ENCODE results near the gene PAIP2.
A peak's percentile ranks its signal among the peaks of the same experiment; 100 is the strongest.

PAIP2 gene

GRCh38 chr5:139377226-139377625 lies 35.6 kb downstream of the PAIP2 start:
- H2BK5ac ChIP-seq (ENCODE audit: low read depth, low read length, poor library complexity, severe bottlenecking): no peak overlapping the region
- H3K27me3 ChIP-seq (ENCODE audit: control insufficient read depth in 1 of 2, insufficient read depth in 1 of 2, low read length in 2 of 2): no peaks in the 10 kb centered on the region
- H2AK5ac ChIP-seq (ENCODE audit: low read length, severe bottlenecking): no peak overlapping the region
- no peak overlapping the region for H3K14ac ChIP-seq (ENCODE audit: low read length in 2 of 2)
- no peak overlapping the region for H3K27ac ChIP-seq (ENCODE audit: low read length, poor library complexity, severe bottlenecking)
- H3K9me3 ChIP-seq (ENCODE audit: control insufficient read depth, low read length): no peaks in the 10 kb centered on the region
- DNase-seq: no peak
- H3K9ac ChIP-seq (ENCODE audit: low read length): no peak overlapping the region
- no peak overlapping the region for H2BK12ac ChIP-seq (ENCODE audit: low read length in 2 of 2)
- no peak overlapping the region for H4K8ac ChIP-seq (ENCODE audit: low read length)
- no peak overlapping the region for H3K23ac ChIP-seq (ENCODE audit: low read length in 2 of 2)
- H3K4me3 ChIP-seq (ENCODE audit: insufficient read depth in 1 of 2, low read depth in 1 of 2, low read length in 2 of 2): no peak overlapping the region
- WGBS: 98% methylated on average over 3 of the region's 3 CpGs
- no peak overlapping the region for H4K91ac ChIP-seq (ENCODE audit: low read length)
- peaks cover 15% of the 10 kb centered on the region for H3K4me1 ChIP-seq (ENCODE audit: control insufficient read depth, insufficient read depth, low read depth, low read length)
- H2BK15ac ChIP-seq (ENCODE audit: low read depth, poor library complexity, severe bottlenecking): no peak overlapping the region
- H3K18ac ChIP-seq (ENCODE audit: low read depth in 1 of 2, low read length in 2 of 2): no peak overlapping the region
- peaks cover 25 to 34% of the 10 kb centered on the region in 2 experiments for H3K36me3 ChIP-seq (ENCODE audit: control insufficient read depth in 1 of 2, insufficient read depth in 2 of 2, low read depth in 1 of 2, low read length in 2 of 2)
- no peak overlapping the region for H3K4me2 ChIP-seq (ENCODE audit: low read length, poor library complexity, severe bottlenecking)
- H2BK120ac ChIP-seq (ENCODE audit: low read depth, low read length): no peak overlapping the region
- H3K79me1 ChIP-seq (replicated peaks; ENCODE audit: low read length, poor library complexity, severe bottlenecking): no peaks in the 10 kb centered on the region
- no peak overlapping the region for H3K4ac ChIP-seq (ENCODE audit: low read depth in 1 of 2, low read length in 2 of 2)
- no peak overlapping the region for H2AFZ ChIP-seq (ENCODE audit: low read depth, low read length)

- 85% methylated on average over 47 of the region's 47 CpGs for WGBS
- Histone ChIP-seq H3K14ac (ENCODE audit: low read length in 2 of 2) (no peak overlapping the region), H3K9me3 (ENCODE audit: control insufficient read depth, low read length) (no peaks in the 10 kb centered on the region), H3K9ac (ENCODE audit: low read length) (no peak overlapping the region), H3K23ac (ENCODE audit: low read length in 2 of 2) (no peak overlapping the region), H3K79me1 (replicated peaks; ENCODE audit: low read length, poor library complexity, severe bottlenecking) (no peaks in the 10 kb centered on the region), H2BK15ac (ENCODE audit: low read depth, poor library complexity, severe bottlenecking) (no peak overlapping the region), H3K4me3 (ENCODE audit: insufficient read depth in 1 of 2, low read depth in 1 of 2, low read length in 2 of 2) (no peak overlapping the region), H3K18ac (ENCODE audit: low read depth in 1 of 2, low read length in 2 of 2) (no peak overlapping the region), H4K91ac (ENCODE audit: low read length) (no peak overlapping the region), H3K4ac (ENCODE audit: low read depth in 1 of 2, low read length in 2 of 2) (no peak overlapping the region), H2BK120ac (ENCODE audit: low read depth, low read length) (no peak overlapping the region), H2BK5ac (ENCODE audit: low read depth, low read length, poor library complexity, severe bottlenecking) (no peak overlapping the region), H3K4me1 (ENCODE audit: control insufficient read depth, insufficient read depth, low read depth, low read length) (peaks cover 22% of the 10 kb centered on the region), H3K36me3 (ENCODE audit: control insufficient read depth in 1 of 2, insufficient read depth in 2 of 2, low read depth in 1 of 2, low read length in 2 of 2) (peaks cover 18 to 32% of the 10 kb centered on the region in 2 experiments), H2AFZ (ENCODE audit: low read depth, low read length) (no peak overlapping the region), H2AK5ac (ENCODE audit: low read length, severe bottlenecking) (no peak overlapping the region), H3K4me2 (ENCODE audit: low read length, poor library complexity, severe bottlenecking) (no peak overlapping the region), H3K27me3 (ENCODE audit: control insufficient read depth in 1 of 2, insufficient read depth in 1 of 2, low read length in 2 of 2) (no peaks in the 10 kb centered on the region), H2BK12ac (ENCODE audit: low read length in 2 of 2) (no peak overlapping the region), H3K27ac (ENCODE audit: low read length, poor library complexity, severe bottlenecking) (no peak overlapping the region), H4K8ac (ENCODE audit: low read length) (no peak overlapping the region)
- DNase-seq: no peak
Observed at GRCh38 chr5:139378101-139378825, 36.6 kb downstream of the PAIP2 start.

GRCh38 chr5:139378941-139379361 lies 37.3 kb downstream of the PAIP2 start:
- no peak overlapping the region for H3K9ac ChIP-seq (ENCODE audit: low read length)
- H3K23ac ChIP-seq (ENCODE audit: low read length in 2 of 2): no peak overlapping the region
- H2BK15ac ChIP-seq (ENCODE audit: low read depth, poor library complexity, severe bottlenecking): no peak overlapping the region
- DNase-seq: no peak
- H2BK12ac ChIP-seq (ENCODE audit: low read length in 2 of 2): peak overlapping the region in 1 of 2 experiments; percentile 3
- H3K27ac ChIP-seq (ENCODE audit: low read length, poor library complexity, severe bottlenecking): no peak overlapping the region
- no peak overlapping the region for H2AFZ ChIP-seq (ENCODE audit: low read depth, low read length)
- H3K27me3 ChIP-seq (ENCODE audit: control insufficient read depth in 1 of 2, insufficient read depth in 1 of 2, low read length in 2 of 2): no peaks in the 10 kb centered on the region
- H3K36me3 ChIP-seq (ENCODE audit: control insufficient read depth in 1 of 2, insufficient read depth in 2 of 2, low read depth in 1 of 2, low read length in 2 of 2): peaks cover 14 to 25% of the 10 kb centered on the region in 2 experiments
- H2BK120ac ChIP-seq (ENCODE audit: low read depth, low read length): no peak overlapping the region
- H4K8ac ChIP-seq (ENCODE audit: low read length): no peak overlapping the region
- H2BK5ac ChIP-seq (ENCODE audit: low read depth, low read length, poor library complexity, severe bottlenecking): no peak overlapping the region
- H3K4me2 ChIP-seq (ENCODE audit: low read length, poor library complexity, severe bottlenecking): no peak overlapping the region
- 93% methylated on average over 13 of the region's 13 CpGs for WGBS
- no peak overlapping the region for H3K14ac ChIP-seq (ENCODE audit: low read length in 2 of 2)
- no peak overlapping the region for H2AK5ac ChIP-seq (ENCODE audit: low read length, severe bottlenecking)
- H3K4me3 ChIP-seq (ENCODE audit: insufficient read depth in 1 of 2, low read depth in 1 of 2, low read length in 2 of 2): no peak overlapping the region
- no peak overlapping the region for H3K18ac ChIP-seq (ENCODE audit: low read depth in 1 of 2, low read length in 2 of 2)
- H3K9me3 ChIP-seq (ENCODE audit: control insufficient read depth, low read length): no peaks in the 10 kb centered on the region
- H4K91ac ChIP-seq (ENCODE audit: low read length): peak overlapping the region; percentile 5
- no peak overlapping the region for H3K4ac ChIP-seq (ENCODE audit: low read depth in 1 of 2, low read length in 2 of 2)
- no peaks in the 10 kb centered on the region for H3K79me1 ChIP-seq (replicated peaks; ENCODE audit: low read length, poor library complexity, severe bottlenecking)
- peaks cover 28% of the 10 kb centered on the region for H3K4me1 ChIP-seq (ENCODE audit: control insufficient read depth, insufficient read depth, low read depth, low read length)

GRCh38 chr5:139379626-139380449 lies 38.2 kb downstream of the PAIP2 start:
- H4K8ac ChIP-seq (ENCODE audit: low read length): no peak overlapping the region
- peaks cover 8 to 20% of the 10 kb centered on the region in 2 experiments for H3K36me3 ChIP-seq (ENCODE audit: control insufficient read depth in 1 of 2, insufficient read depth in 2 of 2, low read depth in 1 of 2, low read length in 2 of 2)
- H4K91ac ChIP-seq (ENCODE audit: low read length): no peak overlapping the region
- no peak overlapping the region for H2BK5ac ChIP-seq (ENCODE audit: low read depth, low read length, poor library complexity, severe bottlenecking)
- no peaks in the 10 kb centered on the region for H3K9me3 ChIP-seq (ENCODE audit: control insufficient read depth, low read length)
- H2BK120ac ChIP-seq (ENCODE audit: low read depth, low read length): no peak overlapping the region
- DNase-seq: no peak
- H2AK5ac ChIP-seq (ENCODE audit: low read length, severe bottlenecking): no peak overlapping the region
- peaks cover 32% of the 10 kb centered on the region for H3K4me1 ChIP-seq (ENCODE audit: control insufficient read depth, insufficient read depth, low read depth, low read length)
- 91% methylated on average over 15 of the region's 15 CpGs for WGBS
- no peak overlapping the region for H3K9ac ChIP-seq (ENCODE audit: low read length)
- no peak overlapping the region for H3K4ac ChIP-seq (ENCODE audit: low read depth in 1 of 2, low read length in 2 of 2)
- H3K27ac ChIP-seq (ENCODE audit: low read length, poor library complexity, severe bottlenecking): no peak overlapping the region
- H3K79me1 ChIP-seq (replicated peaks; ENCODE audit: low read length, poor library complexity, severe bottlenecking): no peaks in the 10 kb centered on the region
- no peak overlapping the region for H2BK12ac ChIP-seq (ENCODE audit: low read length in 2 of 2)
- no peaks in the 10 kb centered on the region for H3K27me3 ChIP-seq (ENCODE audit: control insufficient read depth in 1 of 2, insufficient read depth in 1 of 2, low read length in 2 of 2)
- no peak overlapping the region for H2AFZ ChIP-seq (ENCODE audit: low read depth, low read length)
- H3K18ac ChIP-seq (ENCODE audit: low read depth in 1 of 2, low read length in 2 of 2): no peak overlapping the region
- no peak overlapping the region for H2BK15ac ChIP-seq (ENCODE audit: low read depth, poor library complexity, severe bottlenecking)
- H3K23ac ChIP-seq (ENCODE audit: low read length in 2 of 2): no peak overlapping the region
- no peak overlapping the region for H3K4me3 ChIP-seq (ENCODE audit: insufficient read depth in 1 of 2, low read depth in 1 of 2, low read length in 2 of 2)
- no peak overlapping the region for H3K14ac ChIP-seq (ENCODE audit: low read length in 2 of 2)
- H3K4me2 ChIP-seq (ENCODE audit: low read length, poor library complexity, severe bottlenecking): no peak overlapping the region

All from mesenchymal stem cell (in vitro differentiated cells and primary cell).